ENCODE results near the gene NR1D1. TPM values are rescaled to one million over a fixed set of nuclear protein-coding genes. Genes with fewer than 3 reads are reported as not detected.

NR1D1 gene
- polyA plus RNA-seq, 1 experiment: 2.3 TPM

DNA sequence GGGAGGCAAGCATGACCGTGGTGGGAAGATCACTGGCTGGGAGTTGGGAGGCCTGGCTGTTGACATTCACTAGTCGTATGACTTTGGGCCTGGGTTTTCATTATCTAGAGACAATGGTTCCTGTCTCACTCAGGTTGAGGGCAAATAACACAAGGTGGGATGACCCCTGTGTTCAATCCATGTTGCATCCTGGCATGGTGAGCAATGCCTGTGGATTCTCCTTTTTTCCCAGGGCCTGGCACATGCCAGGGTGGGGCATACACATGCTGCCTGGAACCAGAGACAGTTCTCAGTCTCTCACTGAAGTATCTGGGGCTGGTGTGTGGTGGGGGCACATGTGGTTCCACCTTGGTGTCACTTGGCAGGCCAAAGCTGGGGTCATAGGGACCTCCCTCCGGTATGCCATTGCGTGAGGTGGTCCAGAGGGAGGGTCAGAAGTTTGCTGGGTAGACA lies 32.2 kb downstream of the NR1D1 start:
- Histone ChIP-seq H3K36me3 (ENCODE audit: control insufficient read depth, insufficient read depth, low read length) (no peaks in the 10 kb centered on the region; the same call in 1 of the 2 replicates), H3K4me3 (ENCODE audit: low read depth, low read length) (peak overlapping the region; percentile 8; the same call in 1 of the 2 replicates), H3K27me3 (ENCODE audit: control insufficient read depth, insufficient read depth, low read length) (no peaks in the 10 kb centered on the region)
- no peak for DNase-seq (ENCODE audit: low read depth)
- ChIA-PET POLR2A (no interaction called here), CTCF (interaction anchor here (1.1 to 5.6 kb wide), 6 partner anchors 7 to 377 kb away, joined by 3 to 70 read pairs (median 11); partner anchors contain the start of gene NR1D1)
- TF ChIP-seq CTCF (IDR thresholded peaks at IDR 0.05; ENCODE audit: insufficient read depth, low read depth, low read length): no peak

DNA sequence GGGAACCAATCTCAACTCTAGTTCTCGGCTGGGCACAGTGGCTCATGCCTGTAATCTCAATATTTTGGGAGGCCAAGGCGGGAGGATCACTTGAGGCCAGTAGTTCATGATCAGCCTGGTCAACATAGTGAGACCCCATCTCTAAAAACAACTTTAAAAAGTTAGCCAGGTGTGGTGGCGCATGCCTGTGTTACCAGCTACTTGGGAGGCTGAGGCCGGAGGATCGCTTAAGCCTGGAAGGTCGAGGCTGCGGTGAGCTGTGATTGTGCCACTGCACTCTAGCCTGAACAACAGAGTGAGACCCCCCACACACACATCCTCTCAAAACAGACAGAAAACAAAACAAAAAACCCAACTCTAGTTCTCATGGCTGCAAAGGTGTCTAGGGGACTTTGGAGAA lies 32.7 kb downstream of the NR1D1 start:
- H3K4me3 ChIP-seq (ENCODE audit: low read depth, low read length): no peak overlapping the region
- no peaks in the 10 kb centered on the region for H3K27me3 ChIP-seq (ENCODE audit: control insufficient read depth, insufficient read depth, low read length)
- TF ChIP-seq CTCF (IDR thresholded peaks at IDR 0.05; ENCODE audit: insufficient read depth, low read depth, low read length): no peak
- no peaks in the 10 kb centered on the region; the same call in 1 of the 2 replicates for H3K36me3 ChIP-seq (ENCODE audit: control insufficient read depth, insufficient read depth, low read length)
- DNase-seq (ENCODE audit: low read depth): no peak
- POLR2A ChIA-PET: no interaction called here
- CTCF ChIA-PET: interaction anchor here (2.0 to 5.6 kb wide), 5 partner anchors 8 to 45 kb away, joined by 6 to 83 read pairs (median 14); partner anchors contain the start of gene NR1D1

- no peak overlapping the region for H3K4me3 ChIP-seq (ENCODE audit: low read depth, low read length)
- no peaks in the 10 kb centered on the region for H3K27me3 ChIP-seq (ENCODE audit: control insufficient read depth, insufficient read depth, low read length)
- no peaks in the 10 kb centered on the region; the same call in 1 of the 2 replicates for H3K36me3 ChIP-seq (ENCODE audit: control insufficient read depth, insufficient read depth, low read length)
- POLR2A ChIA-PET: interaction anchor here (0.9 to 1.1 kb wide), 2 partner anchors 33 to 47 kb away, joined by 4 to 7 read pairs; no protein-coding TSS in a partner anchor
- TF ChIP-seq CTCF (IDR thresholded peaks at IDR 0.05; ENCODE audit: insufficient read depth, low read depth, low read length): no peak
- DNase-seq (ENCODE audit: low read depth): no peak
- CTCF ChIA-PET: interaction anchor here (0.9 to 5.6 kb wide), 14 partner anchors 9 to 125 kb away, joined by 3 to 83 read pairs (median 6); partner anchors contain the start of genes CSF3, MED24 and NR1D1
These were observed 34.4 kb downstream of the NR1D1 start for GRCh38 chr17:40065769-40066510.

GRCh38 chr17:40064971-40065768 lies 35.2 kb downstream of the NR1D1 start:
- Histone ChIP-seq H3K4me3 (ENCODE audit: low read depth, low read length) (peak overlapping the region; percentile 97), H3K36me3 (ENCODE audit: control insufficient read depth, insufficient read depth, low read length) (no peaks in the 10 kb centered on the region; the same call in 1 of the 2 replicates), H3K27me3 (ENCODE audit: control insufficient read depth, insufficient read depth, low read length) (no peaks in the 10 kb centered on the region)
- ChIA-PET POLR2A (interaction anchor here (0.9 to 1.1 kb wide), 2 partner anchors 34 to 48 kb away, joined by 4 to 7 read pairs; no protein-coding TSS in a partner anchor), CTCF (interaction anchor here (0.8 to 5.6 kb wide), 14 partner anchors 10 to 126 kb away, joined by 3 to 83 read pairs (median 6); partner anchors contain the start of genes CSF3, MED24 and NR1D1)
- no peak for DNase-seq (ENCODE audit: low read depth)
- no peak for TF ChIP-seq CTCF (IDR thresholded peaks at IDR 0.05; ENCODE audit: insufficient read depth, low read depth, low read length)
